Thymus (tissue), 11 donors: ENCODE results near the gene CRIP2. TPM values are rescaled to one million over a fixed set of nuclear protein-coding genes. Genes with fewer than 3 reads are reported as not detected.

Experiments
- DNase-seq, 9 donors: peaks; one replicate each; pipeline ENCODE4 v3.0.0-alpha.2; 2013; ENCODE audit warnings: low spot score in 9 of 9, low read depth in 6 of 9, missing footprints in 1 of 9
- H3K27ac ChIP-seq, 2 donors: one replicate each; pipeline ENCODE4 v1.5.1; 2013; ENCODE audit warnings: control low read depth in 1 of 2, low read depth in 1 of 2, low read length in 1 of 2, mild to moderate bottlenecking in 1 of 2, moderate library complexity in 1 of 2
- H3K27me3 ChIP-seq, 2 donors: one replicate each; pipeline ENCODE4 v1.5.1; 2013; ENCODE audit warnings: low read length in 1 of 2; ENCODE audit not compliant: control insufficient read depth in 2 of 2, insufficient read depth in 1 of 2
- H3K36me3 ChIP-seq, 2 donors: one replicate each; pipeline ENCODE4 v1.5.1; 2013; ENCODE audit warnings: low read length in 1 of 2, mild to moderate bottlenecking in 1 of 2, moderate library complexity in 1 of 2; ENCODE audit not compliant: control insufficient read depth in 2 of 2, insufficient read depth in 2 of 2
- H3K4me1 ChIP-seq, 2 donors: one replicate each; pipeline ENCODE4 v1.5.1; 2013; ENCODE audit warnings: low read length in 2 of 2; ENCODE audit not compliant: control insufficient read depth in 2 of 2, insufficient read depth in 2 of 2
- H3K4me3 ChIP-seq, 2 donors: one replicate each; pipeline ENCODE4 v1.5.1; 2013; ENCODE audit warnings: low read length in 2 of 2, control low read depth in 1 of 2, mild to moderate bottlenecking in 1 of 2
- H3K9me3 ChIP-seq, 2 donors: one replicate each; pipeline ENCODE4 v1.5.1; 2013; ENCODE audit warnings: low read length in 1 of 2, mild to moderate bottlenecking in 1 of 2; ENCODE audit not compliant: control insufficient read depth in 2 of 2, insufficient read depth in 1 of 2
- WGBS: extraction: QIAGEN DNeasy Blood & Tissue Kit; methylation state at CpG from one replicate; pipeline ENCODE4 v1.1.7; 2013; 5-methylcytosine and 5-hydroxymethylcytosine counted together
- polyA plus RNA-seq: library from polyadenylated mRNA; stranded (reverse); fragments of 200-250 nt; gene quantifications from one replicate; pipeline ENCODE4 v1.2.3, GENCODE V29; 2013
- total RNA-seq: library from RNA; stranded (reverse); fragments of 120-200 nt; gene quantifications from one replicate; pipeline ENCODE4 v1.2.4, GENCODE V29; 2013
- donor health status: healthy.

Gene CRIP2
- total and polyA plus RNA-seq, 2 donors, result 15.9 to 89.7 TPM

- Histone ChIP-seq H3K9me3 (peaks cover 0 to 6% of the 10 kb centered on the region in 2 donors), H3K4me3 (no peak overlapping the region), H3K4me1 (peaks cover 6 to 19% of the 10 kb centered on the region in 2 donors), H3K36me3 (peaks cover 27 to 40% of the 10 kb centered on the region in 2 donors), H3K27ac (no peak overlapping the region), H3K27me3 (peaks cover 35 to 41% of the 10 kb centered on the region in 2 donors)
- WGBS, result 85% methylated on average over 19 of the region's 19 CpGs
- DNase-seq, result no peak
Observed at GRCh38 chr14:105471297-105471821, 3.3 kb upstream of the CRIP2 start.

DNA sequence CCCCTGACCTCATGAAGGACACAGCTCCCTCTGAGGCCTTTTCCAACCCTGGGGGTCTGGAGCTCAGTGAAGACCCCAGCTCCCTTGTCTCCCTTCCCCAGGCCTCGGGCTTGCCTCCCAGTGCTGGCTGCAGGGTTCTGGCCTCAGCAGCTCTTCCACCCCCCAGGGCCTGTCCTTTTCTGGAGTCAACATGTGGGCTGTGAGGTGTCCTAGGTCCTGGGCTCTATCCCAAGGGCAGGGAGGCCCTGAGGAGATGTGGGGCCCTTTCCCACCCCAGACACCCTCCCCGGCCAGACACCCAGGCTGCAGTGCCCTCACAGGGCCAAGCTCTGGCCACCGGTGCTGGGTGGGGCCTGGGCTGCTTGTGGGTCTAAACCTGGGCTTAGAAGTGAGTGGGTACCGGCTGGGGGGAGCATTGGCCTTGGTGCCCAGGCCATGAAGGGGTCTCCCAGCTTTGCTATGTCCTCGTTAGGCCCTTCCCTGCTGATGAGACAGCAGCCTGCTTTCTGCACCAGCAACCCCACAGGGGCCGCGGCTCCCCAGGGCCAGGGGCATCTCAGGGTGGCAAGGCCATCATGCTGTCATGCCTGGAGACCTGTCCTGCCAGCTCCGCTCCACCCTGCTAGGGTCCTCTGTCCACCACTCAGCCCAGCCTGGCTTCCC, 2.7 kb upstream of the CRIP2 start:
- no peak for DNase-seq
- H3K36me3 ChIP-seq, result peaks cover 27 to 34% of the 10 kb centered on the region in 2 donors
- peaks cover 6 to 19% of the 10 kb centered on the region in 2 donors for H3K4me1 ChIP-seq
- H3K9me3 ChIP-seq, result peaks cover 0 to 12% of the 10 kb centered on the region in 2 donors
- H3K27me3 ChIP-seq, result peaks cover 41 to 47% of the 10 kb centered on the region in 2 donors
- no peak overlapping the region for H3K27ac ChIP-seq
- H3K4me3 ChIP-seq, result no peak overlapping the region
- 94% methylated on average over 8 of the region's 8 CpGs for WGBS

DNA sequence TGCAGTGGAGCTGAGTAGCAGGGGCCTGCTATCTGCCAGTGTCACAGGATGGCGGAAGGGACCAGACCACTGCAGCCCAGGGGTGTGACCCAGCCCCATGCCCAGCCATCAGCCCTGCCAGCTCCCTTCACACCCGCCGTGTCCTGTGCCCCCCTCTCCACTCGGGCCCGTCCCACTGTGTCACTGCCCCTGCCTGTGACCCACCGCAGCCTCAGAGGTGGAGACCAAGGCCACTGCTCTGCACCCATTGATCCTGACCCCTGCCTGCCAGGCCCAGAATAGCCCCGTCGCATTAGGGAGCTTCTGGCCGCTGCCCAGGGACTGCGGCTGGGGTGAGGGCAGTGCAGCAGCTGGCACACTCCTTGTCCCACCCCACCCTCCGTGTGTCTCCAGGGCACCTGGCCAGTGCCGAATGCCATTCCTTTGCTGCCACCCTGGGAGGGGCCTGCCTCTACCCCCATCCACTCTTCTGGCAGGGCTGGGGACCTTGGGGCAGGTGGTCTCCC, 2.1 kb upstream of the CRIP2 start:
- Histone ChIP-seq H3K4me3 (no peak overlapping the region), H3K9me3 (peaks cover 3 to 18% of the 10 kb centered on the region in 2 donors), H3K4me1 (peaks cover 6 to 19% of the 10 kb centered on the region in 2 donors), H3K27ac (no peak overlapping the region), H3K27me3 (peaks cover 44 to 53% of the 10 kb centered on the region in 2 donors), H3K36me3 (peaks cover 25 to 28% of the 10 kb centered on the region in 2 donors)
- no peak for DNase-seq
- WGBS, result 88% methylated on average over 12 of the region's 12 CpGs

- Histone ChIP-seq H3K9me3 (peaks cover 7 to 24% of the 10 kb centered on the region in 2 donors), H3K27me3 (peaks cover 48 to 59% of the 10 kb centered on the region in 2 donors), H3K27ac (no peak overlapping the region), H3K36me3 (peaks cover 21 to 26% of the 10 kb centered on the region in 2 donors), H3K4me1 (peaks cover 6 to 19% of the 10 kb centered on the region in 2 donors), H3K4me3 (peak overlapping the region in 1 of 2 donors; percentile 53)
- no peak for DNase-seq
- 54% methylated on average over 7 of the region's 7 CpGs for WGBS
Observed at GRCh38 chr14:105473033-105473676, 1.5 kb upstream of the CRIP2 start.

GRCh38 chr14:105473677-105474482, 741 bp upstream of the CRIP2 start:
- Histone ChIP-seq H3K4me1 (peaks cover 6 to 19% of the 10 kb centered on the region in 2 donors), H3K4me3 (peak overlapping the region in 1 of 2 donors; percentile 53), H3K9me3 (peaks cover 8 to 24% of the 10 kb centered on the region in 2 donors), H3K27ac (no peak overlapping the region), H3K36me3 (peaks cover 14 to 18% of the 10 kb centered on the region in 2 donors), H3K27me3 (peaks cover 55 to 65% of the 10 kb centered on the region in 2 donors)
- 2% methylated on average over 60 of the region's 60 CpGs for WGBS
- DNase-seq, result peak in 4 of 9 donors; percentile 44 to 73 (median 48)

DNA sequence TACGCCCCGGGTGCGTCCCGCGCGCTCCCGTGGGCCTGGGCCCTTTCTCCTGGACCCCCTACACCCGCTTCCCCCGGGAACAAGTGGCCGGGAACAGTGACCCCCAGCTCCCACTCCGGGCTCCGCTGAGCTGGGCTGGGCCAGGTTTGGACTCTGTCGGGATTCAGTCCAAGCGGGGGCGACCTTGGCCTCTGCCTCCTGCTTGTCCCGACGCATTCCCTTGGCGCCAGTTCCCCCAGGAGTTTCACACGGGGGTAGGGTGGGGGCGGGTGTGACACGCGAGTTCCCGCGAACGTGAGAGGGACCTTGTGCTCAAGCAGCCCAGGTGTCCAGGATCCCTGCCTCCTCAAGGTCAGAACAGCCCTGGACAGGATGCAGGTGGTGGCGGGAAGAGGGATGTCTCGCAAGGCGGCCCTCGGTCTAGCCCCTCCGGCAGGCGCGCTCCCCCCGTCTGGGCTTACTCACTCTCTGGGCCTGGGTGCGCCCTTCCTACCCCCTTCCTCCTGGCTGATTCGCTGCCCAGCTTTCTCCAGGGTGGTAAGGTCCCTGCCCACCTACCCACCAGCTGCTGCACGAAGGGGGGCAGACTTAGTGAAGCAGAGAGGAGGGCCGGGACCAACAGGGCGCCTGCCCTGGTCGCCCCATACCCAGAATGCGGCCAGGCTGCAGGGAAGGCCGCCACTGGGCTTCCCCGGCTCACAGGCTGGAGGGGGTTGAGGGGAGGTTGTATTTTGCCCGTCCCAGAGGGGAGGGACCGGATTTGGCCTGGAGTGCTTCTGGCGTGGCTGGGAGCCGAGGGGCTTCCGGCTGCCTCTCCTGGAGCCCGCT, 862 bp downstream of the CRIP2 start:
- H3K27ac ChIP-seq, result peak overlapping the region in 1 of 2 donors; percentile 64
- H3K27me3 ChIP-seq, result peaks cover 69 to 81% of the 10 kb centered on the region in 2 donors
- no peak for DNase-seq
- 8% methylated on average over 48 of the region's 48 CpGs for WGBS
- H3K4me3 ChIP-seq, result peak overlapping the region; percentile 13 to 53
- peaks cover 8 to 27% of the 10 kb centered on the region in 2 donors for H3K9me3 ChIP-seq
- peaks cover 3 to 5% of the 10 kb centered on the region in 2 donors for H3K36me3 ChIP-seq
- H3K4me1 ChIP-seq, result peaks cover 6 to 20% of the 10 kb centered on the region in 2 donors

DNA sequence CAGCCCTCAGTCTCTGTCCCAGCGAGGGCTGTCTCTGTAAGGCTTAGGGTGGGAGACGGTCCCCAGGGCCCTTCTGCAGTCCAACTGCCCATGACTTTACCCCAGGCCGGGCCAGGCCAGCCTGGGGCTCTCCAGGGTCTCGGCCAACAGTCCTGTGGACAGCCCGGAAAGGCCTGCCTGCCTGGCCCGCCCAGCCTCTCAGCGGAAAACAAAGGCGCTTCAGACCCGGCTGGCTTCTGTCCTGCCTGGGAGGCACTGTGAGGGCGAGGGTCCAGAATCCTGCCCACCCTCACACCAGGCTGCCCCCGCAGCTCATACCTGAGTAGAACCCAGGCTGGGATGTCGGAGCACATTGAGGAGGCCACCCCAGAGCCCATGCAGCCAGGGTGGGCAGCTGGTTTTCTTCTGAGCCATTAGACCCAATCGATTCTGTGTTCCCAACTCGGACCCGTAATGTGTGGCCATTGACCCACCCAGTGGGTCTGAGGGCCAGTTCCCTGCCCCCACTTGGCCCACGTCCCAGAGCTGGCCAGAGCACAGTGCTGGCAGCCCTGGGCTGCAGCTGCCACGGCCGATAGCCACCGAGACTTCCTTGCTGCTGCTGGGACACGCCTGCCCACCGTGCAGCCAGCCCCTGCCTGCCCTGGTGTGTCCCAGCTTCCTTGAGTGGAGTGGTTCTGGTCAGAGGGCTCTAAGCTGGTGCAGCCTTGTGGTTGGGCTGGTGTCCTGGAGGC, 1.6 kb downstream of the CRIP2 start:
- H3K9me3 ChIP-seq, result peaks cover 8 to 28% of the 10 kb centered on the region in 2 donors
- WGBS, result 53% methylated on average over 21 of the region's 21 CpGs
- peaks cover 75 to 89% of the 10 kb centered on the region in 2 donors for H3K27me3 ChIP-seq
- H3K4me3 ChIP-seq, result no peak overlapping the region
- peak overlapping the region; percentile 37 to 46 for H3K27ac ChIP-seq
- peaks cover 9 to 28% of the 10 kb centered on the region in 2 donors for H3K4me1 ChIP-seq
- H3K36me3 ChIP-seq, result no peaks in the 10 kb centered on the region
- no peak for DNase-seq
